Fibroblast of pulmonary artery (primary cell): ENCODE measurements around the gene GRAMD1C.

Experiments used
- DNase-seq: peaks from one replicate; pipeline ENCODE4 v3.0.0-alpha.2; 2010; ENCODE audit warnings: low read depth
- H3K4me3 ChIP-seq: replicated peaks from 2 replicates; pipeline ENCODE4 v1.5.1; 2011; ENCODE audit warnings: low read depth, mild to moderate bottlenecking, control low read depth, low read length, moderate library complexity
- TF ChIP-seq, protein P1 (sequence below): IDR thresholded peaks from 2 replicates; pipeline ENCODE4 v1.5.1; 2011; ENCODE audit warnings: mild to moderate bottlenecking, control low read depth, low read length, inconsistent platforms; ENCODE audit errors: missing control alignments

The GRAMD1C gene

DNA sequence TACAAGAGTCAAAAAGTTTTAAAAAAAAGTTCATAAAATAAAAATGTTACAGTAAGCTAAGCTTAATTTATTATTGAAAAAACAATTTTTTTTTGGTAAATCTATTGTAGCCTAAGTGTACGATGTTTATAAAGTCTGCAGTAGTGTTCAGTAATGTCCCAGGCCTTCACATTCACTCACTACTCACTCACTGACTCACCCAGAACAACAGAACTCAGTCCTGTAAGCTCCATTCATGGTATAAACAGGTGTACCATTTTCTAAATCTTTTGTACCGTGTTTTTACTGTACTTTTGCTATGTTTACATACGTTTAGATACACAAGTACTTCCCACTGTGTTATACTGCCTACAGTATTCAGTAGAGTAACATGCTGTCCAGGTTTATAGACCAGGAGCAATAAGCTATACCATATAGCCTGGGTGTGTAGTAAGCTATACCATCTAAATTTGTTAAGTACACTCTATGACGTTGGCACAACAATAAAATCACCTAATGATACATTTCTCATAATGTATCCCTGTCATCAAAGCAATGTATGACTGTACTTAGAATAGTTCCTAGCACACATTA is 68.1 kb downstream of the GRAMD1C start:
- no peak overlapping the region for H3K4me3 ChIP-seq
- TF ChIP-seq, protein P1, sequence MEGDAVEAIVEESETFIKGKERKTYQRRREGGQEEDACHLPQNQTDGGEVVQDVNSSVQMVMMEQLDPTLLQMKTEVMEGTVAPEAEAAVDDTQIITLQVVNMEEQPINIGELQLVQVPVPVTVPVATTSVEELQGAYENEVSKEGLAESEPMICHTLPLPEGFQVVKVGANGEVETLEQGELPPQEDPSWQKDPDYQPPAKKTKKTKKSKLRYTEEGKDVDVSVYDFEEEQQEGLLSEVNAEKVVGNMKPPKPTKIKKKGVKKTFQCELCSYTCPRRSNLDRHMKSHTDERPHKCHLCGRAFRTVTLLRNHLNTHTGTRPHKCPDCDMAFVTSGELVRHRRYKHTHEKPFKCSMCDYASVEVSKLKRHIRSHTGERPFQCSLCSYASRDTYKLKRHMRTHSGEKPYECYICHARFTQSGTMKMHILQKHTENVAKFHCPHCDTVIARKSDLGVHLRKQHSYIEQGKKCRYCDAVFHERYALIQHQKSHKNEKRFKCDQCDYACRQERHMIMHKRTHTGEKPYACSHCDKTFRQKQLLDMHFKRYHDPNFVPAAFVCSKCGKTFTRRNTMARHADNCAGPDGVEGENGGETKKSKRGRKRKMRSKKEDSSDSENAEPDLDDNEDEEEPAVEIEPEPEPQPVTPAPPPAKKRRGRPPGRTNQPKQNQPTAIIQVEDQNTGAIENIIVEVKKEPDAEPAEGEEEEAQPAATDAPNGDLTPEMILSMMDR: no peak
- DNase-seq: no peak

DNA sequence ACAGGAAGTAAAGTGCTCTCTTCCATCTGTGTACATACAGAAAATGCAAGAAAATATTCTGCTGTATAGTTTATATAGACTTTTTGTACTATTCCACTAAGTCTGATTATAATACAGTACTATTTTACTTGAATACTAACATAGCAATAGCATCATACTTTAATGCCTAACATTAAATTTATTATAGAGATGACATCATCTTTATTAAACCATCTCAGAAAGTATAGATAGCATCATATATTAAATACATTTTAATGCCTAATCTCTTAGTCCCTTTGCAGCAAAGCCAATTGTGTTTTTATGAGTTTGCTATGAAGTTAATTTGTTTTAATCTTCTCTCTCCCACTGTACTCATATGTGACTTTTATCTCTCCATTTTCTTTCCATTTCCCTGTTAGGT is 69.5 kb downstream of the GRAMD1C start:
- no peak for DNase-seq

DNA sequence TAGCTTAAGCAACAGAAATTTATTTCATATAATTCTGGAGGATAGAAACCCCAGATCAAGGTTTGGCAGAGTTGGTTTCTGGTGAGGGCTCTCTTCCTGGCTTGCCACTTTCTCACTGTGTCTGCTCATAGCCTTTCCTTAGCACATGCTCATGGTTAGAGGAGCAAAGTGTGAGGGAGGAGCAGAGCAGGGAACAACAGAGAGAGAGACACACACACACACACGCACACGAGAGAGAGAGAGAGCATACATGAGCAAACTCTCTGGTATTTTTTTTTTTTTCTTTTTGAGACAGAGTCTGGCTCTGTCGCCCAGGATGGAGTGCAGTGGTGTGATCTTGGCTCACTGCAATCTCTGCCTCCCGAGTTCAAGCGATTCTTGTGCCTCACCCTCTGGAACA is 72.4 kb downstream of the GRAMD1C start:
- H3K4me3 ChIP-seq: no peak overlapping the region
- TF ChIP-seq, protein P1: no peak
- no peak for DNase-seq

More for the DNA sequence above, 69.5 kb downstream of the GRAMD1C start:
- TF ChIP-seq, protein P1: no peak
- H3K4me3 ChIP-seq: no peak overlapping the region

DNA sequence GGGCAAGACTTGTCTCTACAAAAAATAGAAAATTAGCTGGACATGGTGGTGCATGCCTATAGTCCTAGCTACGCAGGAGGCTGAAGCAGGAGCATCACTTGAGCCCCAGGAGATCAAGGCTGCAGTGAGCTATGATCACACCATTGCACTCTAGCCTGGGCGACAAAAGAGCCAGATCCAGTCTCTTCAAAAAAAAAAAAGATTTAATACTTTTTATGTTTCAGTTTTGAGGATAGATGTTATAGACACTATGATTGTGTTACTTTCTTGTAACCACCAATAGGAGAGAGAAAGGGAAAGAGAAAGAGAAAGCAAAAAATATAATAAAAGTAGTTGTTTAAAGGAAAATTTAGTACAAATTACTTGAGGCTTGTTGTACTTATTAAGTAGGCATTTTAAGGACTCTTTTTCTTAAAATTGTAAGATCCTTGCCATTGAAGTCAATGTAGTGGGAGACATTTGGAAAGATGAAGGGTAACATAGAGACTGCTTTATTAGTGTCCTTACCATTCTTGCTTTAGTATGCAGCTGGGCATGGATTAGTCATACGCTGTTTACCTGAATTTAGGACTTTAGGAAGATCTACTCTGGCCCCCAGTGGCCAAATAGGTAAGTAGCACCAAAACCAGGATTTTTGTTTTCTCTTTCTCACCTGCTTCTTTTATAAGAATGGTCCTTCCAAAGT is 74.1 kb downstream of the GRAMD1C start:
- no peak overlapping the region for H3K4me3 ChIP-seq
- peak; percentile 77 for DNase-seq
- TF ChIP-seq, protein P1: peak; percentile 64

DNA sequence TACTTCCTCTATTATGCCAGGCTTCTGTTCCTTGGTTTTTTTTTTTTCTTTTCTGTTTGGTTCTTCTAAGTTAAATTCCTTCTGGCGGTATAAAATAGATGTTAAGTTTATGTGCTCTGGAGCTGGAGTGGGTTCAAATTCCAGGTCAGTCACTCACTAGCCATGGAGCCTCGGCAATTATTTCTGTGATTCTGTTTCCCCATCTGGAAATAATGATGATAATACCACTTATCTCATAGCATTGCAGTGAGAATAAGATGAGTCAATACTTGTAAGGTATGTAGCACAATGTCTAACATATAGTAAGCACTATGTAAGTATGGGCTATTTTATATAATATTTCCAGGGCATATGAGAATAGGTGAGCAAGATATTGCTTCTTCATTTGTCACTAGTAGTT is 76.1 kb downstream of the GRAMD1C start:
- peak; percentile 13 for DNase-seq
- TF ChIP-seq, protein P1: no peak
- no peak overlapping the region for H3K4me3 ChIP-seq

DNA sequence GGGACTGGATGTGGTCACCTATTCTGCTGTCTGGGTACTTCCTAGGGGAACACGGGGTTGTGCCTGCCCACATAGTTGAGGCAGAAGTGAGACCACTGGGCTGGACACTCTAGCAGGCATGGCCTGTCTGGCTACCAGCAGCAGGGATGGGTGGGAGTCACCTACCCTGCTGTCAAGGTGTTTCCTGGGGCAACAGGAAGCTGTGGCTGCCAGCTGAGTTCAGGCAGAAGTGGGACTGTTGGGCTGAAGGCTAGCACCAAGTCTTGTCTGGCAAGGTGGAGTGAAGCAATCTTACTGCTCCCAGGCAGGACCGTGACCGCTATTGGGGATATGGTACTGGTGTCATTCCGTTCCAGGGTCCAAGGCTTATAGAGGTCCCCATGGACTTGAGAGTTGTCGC is 89.0 kb downstream of the GRAMD1C start:
- no peak overlapping the region for H3K4me3 ChIP-seq
- DNase-seq: no peak
- TF ChIP-seq, protein P1: no peak

DNA sequence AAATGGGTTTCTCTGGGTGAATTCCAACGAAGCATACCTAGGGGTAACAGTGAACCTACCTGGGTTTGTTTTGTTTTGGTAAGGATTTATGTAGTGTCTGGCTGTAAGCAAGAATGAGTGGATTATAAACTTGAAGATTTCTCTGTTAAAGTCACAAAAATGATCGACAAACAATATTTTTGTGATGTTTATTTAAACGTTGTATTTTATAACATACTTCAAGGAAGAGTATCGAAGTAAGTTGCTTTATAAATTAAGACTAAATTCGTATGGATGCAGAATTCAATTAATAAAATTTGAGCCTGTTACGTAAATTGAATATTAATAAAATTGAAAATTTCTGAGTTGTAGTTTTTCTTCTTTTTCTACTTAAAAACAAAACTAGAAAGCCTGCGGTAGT is 108.2 kb downstream of the GRAMD1C start:
- H3K4me3 ChIP-seq: peak overlapping the region; percentile 62
- no peak for DNase-seq
- TF ChIP-seq, protein P1: no peak
